Panc1 (cell line): ENCODE data around the gene APOB. TPM values are rescaled to one million over a fixed set of nuclear protein-coding genes. Genes with fewer than 3 reads are reported as not detected.

Experiments used
- ATAC-seq: fragments of 200-7000 bp; cut with Tn5 transposase; 2 replicates; pipeline ENCODE4 v1.9.1; 2020; ENCODE audit warnings: mild to moderate bottlenecking, moderate library complexity
- BruUV-seq: library from RNA; stranded (reverse); fragments of 400-500 nt; replicated peaks from 2 replicates; lab custom pipeline; 2021; lab: Mats Ljungman, UMichigan
- CTCF ChIA-PET: fragments of 300-600 bp; sonication (Branson Sonifier 250); formaldehyde crosslinking; loops from one replicate; lab custom pipeline; 2022; ENCODE audit warnings: antibody characterized with exemption; lab: Charles Lee
- POLR2A ChIA-PET: fragments of 300-600 bp; sonication (Branson Sonifier 250); formaldehyde crosslinking; loops from one replicate; lab custom pipeline; 2022; ENCODE audit warnings: antibody characterized with exemption; lab: Charles Lee
- DNase-seq: peaks from one replicate; pipeline ENCODE4 v3.0.0-alpha.2; 2010; ENCODE audit warnings: low read depth, low spot score
- H3K27ac ChIP-seq: 2 replicates; pipeline ENCODE4 v1.5.1; 2011; ENCODE audit warnings: mild to moderate bottlenecking, low read length, inconsistent platforms
- H3K27me3 ChIP-seq: fragments of 200-500 bp; sonication (Bioruptor generic); 2 replicates; pipeline ENCODE4 v1.6.0; 2014; ENCODE audit warnings: low read length, inconsistent platforms; ENCODE audit not compliant: control insufficient read depth, insufficient read depth
- H3K36me3 ChIP-seq: fragments of 200-500 bp; sonication (Bioruptor generic); 2 replicates; pipeline ENCODE4 v1.5.1; 2014; ENCODE audit warnings: inconsistent platforms, mild to moderate bottlenecking, low read length, moderate library complexity; ENCODE audit not compliant: control insufficient read depth, insufficient read depth
- H3K4me1 ChIP-seq: 2 replicates; pipeline ENCODE4 v1.5.1; 2011; ENCODE audit warnings: inconsistent platforms, mild to moderate bottlenecking, low read length, moderate library complexity; ENCODE audit not compliant: control insufficient read depth, insufficient read depth
- H3K4me3 ChIP-seq, 2 experiments: 2 replicates each; pipeline ENCODE4 v1.5.1; 2011 to 2012; ENCODE audit warnings: low read depth in 2 of 2, low read length in 2 of 2, mild to moderate bottlenecking in 2 of 2, inconsistent platforms in 1 of 2, moderate library complexity in 1 of 2
- H3K9me3 ChIP-seq: fragments of 200-500 bp; sonication (Bioruptor generic); 2 replicates; pipeline ENCODE4 v1.5.1; 2014; ENCODE audit warnings: low read depth, mild to moderate bottlenecking, inconsistent platforms, low read length, moderate library complexity; ENCODE audit not compliant: control insufficient read depth, insufficient read depth
- POLR2AphosphoS5 ChIP-seq: IDR thresholded peaks from 2 replicates; pipeline ENCODE4 v1.6.1; 2012; ENCODE audit warnings: mild to moderate bottlenecking, low read depth, low read length, moderate library complexity
- SIN3A ChIP-seq: IDR thresholded peaks from 2 replicates; pipeline ENCODE4 v1.6.1; 2012; ENCODE audit warnings: low read depth, mild to moderate bottlenecking, low read length, moderate library complexity, borderline replicate concordance; ENCODE audit not compliant: insufficient read depth
- TCF7L2 ChIP-seq: IDR thresholded peaks from 2 replicates; pipeline ENCODE4 v1.6.1; 2011; ENCODE audit warnings: mild to moderate bottlenecking, low read depth, low read length, inconsistent platforms
- in situ Hi-C: cut with HindIII; loops from 2 replicates; pipeline ENCODE4 v1.10.0; 2016; ENCODE audit warnings: low sequenced_read_pairs, low pct_unique_long_range_greater_than_20kb
- intact Hi-C: fragments of 100-400 bp; cut with micrococcal nuclease; formaldehyde crosslinking; loops from one replicate; pipeline ENCODE4 v1.10.0; 2022; ENCODE audit not compliant: unreplicated experiment
- total RNA-seq: library from RNA; stranded (reverse); gene quantifications from one replicate; pipeline ENCODE4 v1.2.1, GENCODE V29; 2021; ENCODE audit not compliant: unreplicated experiment
- TF ChIP-seq, protein P1 (sequence below), 2 experiments: IDR thresholded peaks; 2 replicates each; pipeline ENCODE4 v1.6.1; 2011 to 2012; ENCODE audit warnings: low read depth in 2 of 2, control low read depth in 1 of 2, low read length in 1 of 2, mild to moderate bottlenecking in 1 of 2, moderate library complexity in 1 of 2; ENCODE audit not compliant: insufficient read depth in 1 of 2
- TF ChIP-seq, protein P2 (sequence below): fragments of 450-650 bp; IDR thresholded peaks from 2 replicates; pipeline ENCODE4 v1.5.1; 2017; ENCODE audit warnings: mild to moderate bottlenecking

The APOB gene
- total RNA-seq, 1 experiment from 2014 or later = 1.2 TPM

DNA sequence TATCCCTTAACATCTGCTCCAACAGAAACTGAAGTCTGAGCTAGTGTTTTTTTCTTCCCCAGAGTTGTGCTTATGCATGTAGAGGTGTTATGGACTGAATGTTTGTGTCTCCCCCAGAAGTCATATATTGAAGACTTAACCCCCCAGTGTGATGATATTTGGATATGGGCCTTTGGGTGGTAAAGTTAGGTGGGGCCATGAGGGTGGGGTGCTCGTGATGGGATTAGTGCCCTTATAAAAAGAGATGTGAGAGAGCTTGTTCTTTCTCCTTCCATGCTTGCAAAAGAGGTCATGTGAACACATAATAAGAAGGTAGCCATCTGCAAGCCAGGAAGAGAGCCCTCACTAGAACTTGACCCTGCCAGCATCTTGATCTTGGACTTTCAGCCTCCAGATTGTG is 34.4 kb upstream of the APOB start:
- in situ Hi-C loops = no loop called here
- Histone ChIP-seq H3K4me1 (no peaks in the 10 kb centered on the region), H3K4me3 (no peak overlapping the region), H3K9me3 (no peaks in the 10 kb centered on the region), H3K27me3 (no peaks in the 10 kb centered on the region), H3K27ac (no peak overlapping the region), H3K36me3 (no peaks in the 10 kb centered on the region)
- no TSS peak for BruUV-seq
- DNase-seq = no peak
- intact Hi-C loops = no loop called here
- CTCF ChIA-PET = no interaction called here
- no peak for ATAC-seq
- POLR2A ChIA-PET = interaction anchor here (0.6 kb wide), 1 partner anchor 613 kb away, joined by 5 read pairs; no protein-coding TSS in a partner anchor
- TF ChIP-seq TCF7L2 = no peak
- no peak for TF ChIP-seq SIN3A
- TF ChIP-seq, protein P1, sequence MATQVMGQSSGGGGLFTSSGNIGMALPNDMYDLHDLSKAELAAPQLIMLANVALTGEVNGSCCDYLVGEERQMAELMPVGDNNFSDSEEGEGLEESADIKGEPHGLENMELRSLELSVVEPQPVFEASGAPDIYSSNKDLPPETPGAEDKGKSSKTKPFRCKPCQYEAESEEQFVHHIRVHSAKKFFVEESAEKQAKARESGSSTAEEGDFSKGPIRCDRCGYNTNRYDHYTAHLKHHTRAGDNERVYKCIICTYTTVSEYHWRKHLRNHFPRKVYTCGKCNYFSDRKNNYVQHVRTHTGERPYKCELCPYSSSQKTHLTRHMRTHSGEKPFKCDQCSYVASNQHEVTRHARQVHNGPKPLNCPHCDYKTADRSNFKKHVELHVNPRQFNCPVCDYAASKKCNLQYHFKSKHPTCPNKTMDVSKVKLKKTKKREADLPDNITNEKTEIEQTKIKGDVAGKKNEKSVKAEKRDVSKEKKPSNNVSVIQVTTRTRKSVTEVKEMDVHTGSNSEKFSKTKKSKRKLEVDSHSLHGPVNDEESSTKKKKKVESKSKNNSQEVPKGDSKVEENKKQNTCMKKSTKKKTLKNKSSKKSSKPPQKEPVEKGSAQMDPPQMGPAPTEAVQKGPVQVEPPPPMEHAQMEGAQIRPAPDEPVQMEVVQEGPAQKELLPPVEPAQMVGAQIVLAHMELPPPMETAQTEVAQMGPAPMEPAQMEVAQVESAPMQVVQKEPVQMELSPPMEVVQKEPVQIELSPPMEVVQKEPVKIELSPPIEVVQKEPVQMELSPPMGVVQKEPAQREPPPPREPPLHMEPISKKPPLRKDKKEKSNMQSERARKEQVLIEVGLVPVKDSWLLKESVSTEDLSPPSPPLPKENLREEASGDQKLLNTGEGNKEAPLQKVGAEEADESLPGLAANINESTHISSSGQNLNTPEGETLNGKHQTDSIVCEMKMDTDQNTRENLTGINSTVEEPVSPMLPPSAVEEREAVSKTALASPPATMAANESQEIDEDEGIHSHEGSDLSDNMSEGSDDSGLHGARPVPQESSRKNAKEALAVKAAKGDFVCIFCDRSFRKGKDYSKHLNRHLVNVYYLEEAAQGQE (IDR thresholded peaks at IDR 0.05; ENCODE audit: insufficient read depth in 1 of 2, low read depth in 2 of 2, low read length in 1 of 2) = no peak

DNA sequence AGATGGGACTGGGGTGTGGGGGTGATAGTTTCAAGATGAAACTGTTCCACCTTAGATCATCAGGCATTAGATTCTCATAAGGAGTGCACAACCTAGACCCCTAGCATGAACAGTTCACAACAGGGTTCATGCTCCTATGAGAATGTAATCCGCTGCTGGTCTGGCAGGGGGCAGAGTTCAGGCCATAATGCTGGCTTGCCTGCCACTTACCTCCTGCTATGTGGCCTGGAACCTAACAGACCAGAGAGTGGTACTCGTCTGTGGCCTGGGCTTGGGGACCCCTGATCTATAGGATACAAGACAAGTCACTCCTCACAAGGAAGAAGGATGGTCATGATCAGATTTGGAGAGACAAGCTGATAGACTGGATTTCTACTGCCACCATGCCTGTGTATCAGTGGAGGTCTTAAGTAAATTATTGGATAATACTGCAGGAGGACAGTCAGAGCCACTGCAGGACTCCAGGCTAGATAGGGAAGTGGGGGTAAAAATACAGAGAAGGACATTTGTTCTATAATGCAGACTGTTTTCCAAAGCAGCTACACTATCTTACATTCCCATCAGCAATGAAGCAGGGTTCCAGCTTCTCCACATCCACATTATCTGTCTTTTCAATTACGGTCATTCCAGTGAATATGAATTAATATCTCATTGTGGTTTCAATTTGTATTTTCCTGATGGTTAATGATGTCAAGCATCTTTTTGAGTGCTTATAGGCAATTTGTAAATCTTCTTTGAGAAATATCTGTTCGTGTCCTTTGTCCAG is 28.8 kb upstream of the APOB start:
- Histone ChIP-seq H3K27me3 (no peaks in the 10 kb centered on the region), H3K4me1 (no peaks in the 10 kb centered on the region), H3K4me3 (no peak overlapping the region), H3K9me3 (no peaks in the 10 kb centered on the region), H3K27ac (no peak overlapping the region), H3K36me3 (no peaks in the 10 kb centered on the region)
- intact Hi-C loops (no loop called here), in situ Hi-C loops (no loop called here)
- TF ChIP-seq SIN3A (no peak), TCF7L2 (no peak), POLR2AphosphoS5 (no peak)
- TF ChIP-seq, protein P2, sequence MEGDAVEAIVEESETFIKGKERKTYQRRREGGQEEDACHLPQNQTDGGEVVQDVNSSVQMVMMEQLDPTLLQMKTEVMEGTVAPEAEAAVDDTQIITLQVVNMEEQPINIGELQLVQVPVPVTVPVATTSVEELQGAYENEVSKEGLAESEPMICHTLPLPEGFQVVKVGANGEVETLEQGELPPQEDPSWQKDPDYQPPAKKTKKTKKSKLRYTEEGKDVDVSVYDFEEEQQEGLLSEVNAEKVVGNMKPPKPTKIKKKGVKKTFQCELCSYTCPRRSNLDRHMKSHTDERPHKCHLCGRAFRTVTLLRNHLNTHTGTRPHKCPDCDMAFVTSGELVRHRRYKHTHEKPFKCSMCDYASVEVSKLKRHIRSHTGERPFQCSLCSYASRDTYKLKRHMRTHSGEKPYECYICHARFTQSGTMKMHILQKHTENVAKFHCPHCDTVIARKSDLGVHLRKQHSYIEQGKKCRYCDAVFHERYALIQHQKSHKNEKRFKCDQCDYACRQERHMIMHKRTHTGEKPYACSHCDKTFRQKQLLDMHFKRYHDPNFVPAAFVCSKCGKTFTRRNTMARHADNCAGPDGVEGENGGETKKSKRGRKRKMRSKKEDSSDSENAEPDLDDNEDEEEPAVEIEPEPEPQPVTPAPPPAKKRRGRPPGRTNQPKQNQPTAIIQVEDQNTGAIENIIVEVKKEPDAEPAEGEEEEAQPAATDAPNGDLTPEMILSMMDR = no peak
- TF ChIP-seq, protein P1 (IDR thresholded peaks at IDR 0.05; ENCODE audit: insufficient read depth in 1 of 2, low read depth in 2 of 2, low read length in 1 of 2) = no peak
- ATAC-seq = no peak
- no TSS peak for BruUV-seq
- CTCF ChIA-PET = no interaction called here
- POLR2A ChIA-PET = no interaction called here
- no peak for DNase-seq
